Measurements from ENCODE around the gene MON1B.

- TF ChIP-seq CTCF (IDR thresholded peaks at IDR 0.05) (no peak), POLR2A (IDR thresholded peaks at IDR 0.05) (no peak)
Measured at GRCh38 chr16:77238593-77238992, 47.6 kb downstream of the MON1B start.

Data from transverse colon (tissue), 3 donors.